Breast epithelium (tissue), 4 donors: ENCODE measurements around the gene TMEM260. TPM values are rescaled to one million over a fixed set of nuclear protein-coding genes. Genes with fewer than 3 reads are reported as not detected.

Source experiments
- DNase-seq, 2 donors: peaks; one replicate each; pipeline ENCODE4 v3.0.0-alpha.2; 2019; ENCODE audit warnings: low spot score in 2 of 2
- H3K27ac ChIP-seq, 2 donors: fragments of 200-600 bp; sonication (generic) in 1 of 2; one replicate each; pipeline ENCODE4 v1.5.1; 2016 to 2019; ENCODE audit warnings: mild to moderate bottlenecking in 1 of 2
- H3K27me3 ChIP-seq, 2 donors: fragments of 200-600 bp; sonication (generic) in 1 of 2; one replicate each; pipeline versions ENCODE4 v1.5.1 to v1.6.0; 2017 to 2019; ENCODE audit warnings: control low read depth in 1 of 2, mild to moderate bottlenecking in 1 of 2
- H3K36me3 ChIP-seq: fragments of 200-600 bp; one replicate; pipeline ENCODE4 v1.5.1; 2019
- H3K4me1 ChIP-seq, 2 donors: fragments of 200-600 bp; sonication (generic); one replicate each; pipeline ENCODE4 v1.5.1; 2016 to 2019; ENCODE audit warnings: control low read depth in 1 of 2
- H3K4me3 ChIP-seq, 3 donors: fragments of 200-600 bp; sonication (generic); 1 replicate in 2 of 3; 2 replicates in 1 of 3; pipeline ENCODE4 v1.5.1; 2016 to 2019; ENCODE audit warnings: mild to moderate bottlenecking in 3 of 3, moderate library complexity in 2 of 3
- H3K9me3 ChIP-seq, 2 donors: fragments of 200-600 bp; sonication (generic) in 1 of 2; one replicate each; pipeline ENCODE4 v1.5.1; 2016 to 2019; ENCODE audit warnings: control low read depth in 1 of 2
- CTCF ChIP-seq, 3 donors: fragments of 450-650 bp; IDR thresholded peaks; one replicate each; pipeline ENCODE4 v1.5.1; 2016 to 2017; ENCODE audit warnings: antibody characterized with exemption in 3 of 3, mild to moderate bottlenecking in 3 of 3, moderate library complexity in 3 of 3
- POLR2A ChIP-seq: fragments of 450-650 bp; IDR thresholded peaks from one replicate; pipeline ENCODE4 v1.6.1; 2016; ENCODE audit warnings: antibody characterized with exemption, mild to moderate bottlenecking, moderate library complexity
- POLR2AphosphoS5 ChIP-seq, 3 donors: sonication (generic); formaldehyde crosslinking; IDR thresholded peaks; one replicate each; pipeline ENCODE4 v1.6.1; 2017; ENCODE audit warnings: antibody characterized with exemption in 3 of 3
- intact Hi-C: fragments of 100-400 bp; cut with DNase I; formaldehyde crosslinking; loops from one replicate; pipeline ENCODE4 v1.15.1; 2023; ENCODE audit warnings: low total_unique reads
- total RNA-seq, 3 donors: library from RNA; depleted of rRNA; stranded (reverse); fragments of >200 nt; gene quantifications; one replicate each; pipeline ENCODE4 v1.1.0, GENCODE V29; 2016

TMEM260 gene
- total RNA-seq, 3 donors from 2014 or later, result 21.3 to 41.9 (median 26.9) TPM

- no peaks in the 10 kb centered on the region for H3K27me3 ChIP-seq
- H3K9me3 ChIP-seq, result no peaks in the 10 kb centered on the region
- TF ChIP-seq CTCF (IDR thresholded peaks at IDR 0.05) (no peak), POLR2A (no peak), POLR2AphosphoS5 (IDR thresholded peaks at IDR 0.05) (no peak)
- H3K36me3 ChIP-seq, result no peaks in the 10 kb centered on the region
- DNase-seq, result no peak
- H3K27ac ChIP-seq, result no peak overlapping the region
- intact Hi-C loops, result no loop called here
- no peaks in the 10 kb centered on the region for H3K4me1 ChIP-seq
- no peak overlapping the region for H3K4me3 ChIP-seq
Observed at GRCh38 chr14:56659378-56659777, 79.8 kb downstream of the TMEM260 start.

- H3K36me3 ChIP-seq, result no peaks in the 10 kb centered on the region
- intact Hi-C loops, result no loop called here
- H3K27ac ChIP-seq, result no peak overlapping the region
- H3K4me1 ChIP-seq, result no peaks in the 10 kb centered on the region
- H3K9me3 ChIP-seq, result no peaks in the 10 kb centered on the region
- no peaks in the 10 kb centered on the region for H3K27me3 ChIP-seq
- DNase-seq, result no peak
- TF ChIP-seq POLR2A (no peak), POLR2AphosphoS5 (IDR thresholded peaks at IDR 0.05) (no peak), CTCF (IDR thresholded peaks at IDR 0.05) (no peak)
- H3K4me3 ChIP-seq, result no peak overlapping the region
Observed at GRCh38 chr14:56659964-56660551, 80.5 kb downstream of the TMEM260 start.

- Histone ChIP-seq H3K27ac (no peak overlapping the region), H3K4me1 (no peaks in the 10 kb centered on the region), H3K9me3 (peaks cover 0 to 3% of the 10 kb centered on the region in 2 donors), H3K27me3 (no peaks in the 10 kb centered on the region), H3K4me3 (no peak overlapping the region), H3K36me3 (no peaks in the 10 kb centered on the region)
- intact Hi-C loops, result no loop called here
- DNase-seq, result no peak
- no peak for TF ChIP-seq POLR2AphosphoS5 (IDR thresholded peaks at IDR 0.05)
- no peak for TF ChIP-seq POLR2A
- no peak for TF ChIP-seq CTCF (IDR thresholded peaks at IDR 0.05)
Observed at GRCh38 chr14:56660677-56661389, 81.2 kb downstream of the TMEM260 start.

GRCh38 chr14:56661478-56661877 lies 81.9 kb downstream of the TMEM260 start:
- DNase-seq, result no peak
- intact Hi-C loops, result no loop called here
- H3K4me3 ChIP-seq, result no peak overlapping the region
- H3K27me3 ChIP-seq, result no peaks in the 10 kb centered on the region
- no peaks in the 10 kb centered on the region for H3K36me3 ChIP-seq
- no peak for TF ChIP-seq POLR2AphosphoS5 (IDR thresholded peaks at IDR 0.05)
- TF ChIP-seq CTCF (IDR thresholded peaks at IDR 0.05), result no peak
- TF ChIP-seq POLR2A, result no peak
- peaks cover under 1 to 3% of the 10 kb centered on the region in 2 donors for H3K9me3 ChIP-seq
- H3K27ac ChIP-seq, result no peak overlapping the region
- no peaks in the 10 kb centered on the region for H3K4me1 ChIP-seq

GRCh38 chr14:56664811-56665421 lies 85.3 kb downstream of the TMEM260 start:
- no peaks in the 10 kb centered on the region for H3K4me1 ChIP-seq
- H3K4me3 ChIP-seq, result no peak overlapping the region
- peaks cover 3 to 9% of the 10 kb centered on the region in 2 donors for H3K9me3 ChIP-seq
- no peak for TF ChIP-seq POLR2A
- no peak for TF ChIP-seq POLR2AphosphoS5 (IDR thresholded peaks at IDR 0.05)
- no peak for TF ChIP-seq CTCF (IDR thresholded peaks at IDR 0.05)
- no peak for DNase-seq
- no peaks in the 10 kb centered on the region for H3K27me3 ChIP-seq
- no peak overlapping the region for H3K27ac ChIP-seq
- H3K36me3 ChIP-seq, result no peaks in the 10 kb centered on the region
- intact Hi-C loops, result no loop called here
